Measurements from ENCODE around the gene TMEM150C.

DNA sequence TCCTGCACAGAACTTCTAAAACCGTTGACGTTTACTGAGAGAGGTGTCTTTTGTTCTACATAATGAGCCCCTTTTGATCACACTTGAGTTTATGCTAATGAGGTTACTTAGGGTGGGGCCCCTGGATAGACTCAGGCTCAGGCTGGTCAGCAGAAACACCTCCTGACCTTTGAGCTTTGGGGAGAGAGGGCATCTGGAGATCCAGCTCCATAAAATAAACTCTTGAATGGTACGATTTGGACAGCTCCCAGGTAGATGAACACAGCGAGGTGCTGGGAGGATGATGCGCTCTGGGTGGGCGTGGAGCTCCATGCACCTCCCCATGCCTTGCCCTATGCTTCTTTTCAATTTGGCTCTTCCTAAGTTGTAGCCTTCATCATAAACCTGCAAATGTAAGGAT is 79.4 kb downstream of the TMEM150C start:
- TF ChIP-seq TAF1 (IDR thresholded peaks at IDR 0.05; ENCODE audit: low read depth, low read length) (no peak), POLR2AphosphoS5 (IDR thresholded peaks at IDR 0.05; ENCODE audit: low read depth, low read length) (no peak), POLR2A (IDR thresholded peaks at IDR 0.05; ENCODE audit: low read depth, low read length) (no peak), POU2F2 (IDR thresholded peaks at IDR 0.05; ENCODE audit: low read depth, low read length) (no peak), PAX5 (IDR thresholded peaks at IDR 0.05; ENCODE audit: insufficient read depth, low read length, severe bottlenecking) (no peak), SPI1 (IDR thresholded peaks at IDR 0.05; ENCODE audit: low read depth, low read length) (no peak)
